Measurements from ENCODE around the gene ZNF526.

The ZNF526 gene

GRCh38 chr19:42196011-42197001 lies 23.8 kb upstream of the ZNF526 start:
- no peak for DNase-seq

GRCh38 chr19:42197375-42197817 lies 22.7 kb upstream of the ZNF526 start:
- DNase-seq, result no peak

DNA sequence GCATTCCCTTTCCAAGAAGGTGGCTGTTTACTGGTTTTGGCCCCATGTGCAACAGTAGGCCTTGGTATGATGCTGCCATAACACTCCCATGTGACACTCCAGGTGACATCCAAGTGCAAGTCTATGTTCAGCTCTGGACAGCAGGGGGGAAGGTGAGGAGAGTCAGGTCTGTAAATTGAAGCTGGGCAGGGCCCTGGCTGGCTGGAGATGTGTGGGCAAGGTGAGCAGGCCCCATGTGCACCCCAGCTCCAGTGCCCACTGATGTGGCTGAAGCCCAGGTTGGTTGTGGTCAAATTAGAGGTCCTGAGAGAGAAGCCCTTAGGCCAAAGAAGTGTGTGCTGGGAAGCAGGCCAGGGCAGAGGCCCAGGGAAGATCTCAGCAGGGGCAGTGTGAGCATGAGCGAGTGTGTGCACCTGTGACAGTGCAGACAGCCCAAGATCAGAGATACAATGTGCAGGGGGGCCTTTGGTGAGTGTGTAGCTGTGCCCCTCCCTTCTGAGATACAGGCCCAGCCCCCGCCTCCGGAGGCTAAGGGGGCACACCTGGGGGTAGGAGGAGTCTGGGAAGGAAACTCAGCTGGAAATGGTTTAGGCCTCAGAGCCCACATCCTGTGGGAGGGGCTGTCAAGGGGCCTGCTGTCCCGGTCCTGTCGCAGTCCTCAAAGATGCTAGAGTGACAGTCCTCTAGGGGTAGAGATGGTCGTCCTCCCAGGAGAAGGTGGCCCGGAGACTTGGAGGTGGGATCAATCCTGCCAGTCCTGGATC lies 21.3 kb upstream of the ZNF526 start:
- peak; percentile 38 for DNase-seq

GRCh38 chr19:42199440-42200115 lies 20.5 kb upstream of the ZNF526 start:
- DNase-seq, result peak; percentile 50

DNA sequence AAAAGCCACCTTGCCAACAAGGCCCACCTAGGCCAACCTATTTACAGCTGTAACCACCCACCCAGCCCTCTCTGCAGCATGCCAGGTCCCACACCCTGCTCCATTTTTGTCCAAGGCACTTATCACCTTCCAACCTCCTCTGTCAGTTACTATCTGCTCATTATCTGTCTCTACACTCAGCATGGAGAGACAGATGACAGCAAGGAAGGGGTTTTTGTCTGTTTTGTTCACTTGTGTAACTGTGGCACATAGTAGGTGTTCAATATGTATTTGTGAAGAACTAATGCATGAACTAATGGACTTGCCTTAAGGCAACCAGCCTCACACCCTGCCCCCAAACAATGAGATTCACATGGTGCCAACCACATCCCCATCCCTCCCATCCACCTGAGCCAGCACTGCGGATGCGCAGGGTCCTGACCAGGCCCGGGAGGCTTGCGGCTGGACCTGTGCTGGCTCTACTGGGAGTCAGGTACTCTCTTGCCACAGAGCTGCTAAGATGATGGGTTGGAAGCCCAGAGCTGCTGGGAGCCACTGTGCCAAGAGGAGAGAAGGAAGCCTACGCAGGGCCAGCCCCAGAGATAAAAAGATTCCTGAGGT lies 19.9 kb upstream of the ZNF526 start:
- no peak for DNase-seq

DNA sequence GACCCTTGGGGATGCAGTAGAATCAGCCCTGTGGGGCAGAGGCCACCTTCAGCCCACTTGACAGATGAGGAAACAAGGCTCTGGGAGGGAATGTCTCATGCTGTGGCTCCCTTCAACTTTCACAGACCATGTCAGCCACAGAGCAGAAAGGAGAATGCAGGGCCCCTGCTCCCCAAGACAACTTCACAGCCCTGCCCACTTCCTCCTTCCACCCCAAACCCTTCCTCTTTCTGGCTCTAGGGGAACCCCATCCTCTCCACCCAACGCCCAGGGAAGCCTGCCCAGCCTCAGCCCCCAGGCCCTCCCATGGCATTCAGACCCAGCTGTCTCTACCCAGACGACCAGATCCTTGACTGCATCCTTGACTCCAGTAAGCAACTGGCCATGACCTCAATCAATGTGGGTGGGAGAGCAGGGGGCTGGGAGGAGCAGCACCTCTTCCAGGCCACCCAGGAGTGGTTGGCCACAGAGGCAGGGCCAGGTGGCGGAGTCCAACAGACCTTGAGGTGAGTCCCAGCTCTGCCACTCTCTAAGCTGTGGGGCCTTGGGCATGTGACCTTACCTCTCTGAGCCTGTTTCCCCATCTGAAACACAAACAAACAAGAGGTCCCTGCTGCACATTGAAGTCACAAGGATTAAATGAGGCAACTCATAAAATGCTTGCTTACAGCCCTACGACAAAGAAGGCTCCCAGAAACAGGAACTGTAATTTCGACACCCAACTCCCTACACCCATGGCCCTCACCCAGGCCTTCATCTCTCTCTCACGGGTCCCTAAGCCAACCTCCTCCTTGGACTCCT lies 18.4 kb upstream of the ZNF526 start:
- DNase-seq, result peak; percentile 52

DNA sequence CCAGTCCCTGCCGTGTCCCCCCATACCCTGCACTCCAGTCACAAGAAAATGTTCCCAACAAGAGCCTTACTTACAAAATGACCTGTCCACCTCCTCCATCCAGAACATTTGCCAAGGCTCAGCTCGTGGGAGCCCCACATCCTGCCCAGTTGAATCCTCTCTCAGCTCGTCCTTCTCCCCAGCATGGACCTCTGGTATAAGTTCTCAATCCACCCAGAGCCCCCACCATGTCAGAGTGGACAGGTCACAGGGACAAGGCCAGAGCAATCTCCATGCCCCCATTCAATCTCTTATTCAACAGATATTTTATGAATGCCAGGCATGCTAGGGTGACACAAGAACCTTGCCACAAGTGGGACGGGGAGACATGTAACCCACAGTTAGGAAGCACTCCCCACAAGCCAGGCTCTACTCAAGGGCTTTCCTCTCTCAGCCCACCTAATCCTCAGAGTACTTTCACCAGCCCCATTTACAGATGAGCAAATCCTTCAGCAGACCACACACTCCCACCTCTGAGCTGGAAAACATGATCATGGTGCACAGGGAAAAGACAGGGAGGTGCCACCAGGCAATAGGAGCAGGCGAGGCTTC lies 17.7 kb upstream of the ZNF526 start:
- no peak for DNase-seq

- DNase-seq, result no peak
Observed at GRCh38 chr19:42203700-42204099, 16.4 kb upstream of the ZNF526 start.

DNA sequence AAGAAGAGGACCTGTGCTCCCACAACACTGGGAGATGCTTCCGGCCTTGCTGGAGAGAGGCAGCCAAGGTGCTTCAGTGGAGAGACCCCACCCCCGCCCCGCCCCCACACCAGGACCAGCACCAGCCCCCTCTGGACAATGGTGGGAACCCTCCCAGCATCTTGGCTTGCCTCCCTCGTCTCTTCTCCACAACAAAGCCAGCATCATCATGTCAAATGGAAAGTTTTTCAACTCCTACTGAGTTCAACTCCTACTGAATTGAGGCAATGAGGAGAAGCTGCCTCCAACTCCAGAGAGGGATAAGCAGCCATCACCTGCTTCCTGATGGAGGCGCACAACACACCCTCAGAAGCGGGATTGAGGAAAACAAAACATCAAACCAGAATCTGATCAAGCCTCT lies 15.4 kb upstream of the ZNF526 start:
- no peak for DNase-seq

DNA sequence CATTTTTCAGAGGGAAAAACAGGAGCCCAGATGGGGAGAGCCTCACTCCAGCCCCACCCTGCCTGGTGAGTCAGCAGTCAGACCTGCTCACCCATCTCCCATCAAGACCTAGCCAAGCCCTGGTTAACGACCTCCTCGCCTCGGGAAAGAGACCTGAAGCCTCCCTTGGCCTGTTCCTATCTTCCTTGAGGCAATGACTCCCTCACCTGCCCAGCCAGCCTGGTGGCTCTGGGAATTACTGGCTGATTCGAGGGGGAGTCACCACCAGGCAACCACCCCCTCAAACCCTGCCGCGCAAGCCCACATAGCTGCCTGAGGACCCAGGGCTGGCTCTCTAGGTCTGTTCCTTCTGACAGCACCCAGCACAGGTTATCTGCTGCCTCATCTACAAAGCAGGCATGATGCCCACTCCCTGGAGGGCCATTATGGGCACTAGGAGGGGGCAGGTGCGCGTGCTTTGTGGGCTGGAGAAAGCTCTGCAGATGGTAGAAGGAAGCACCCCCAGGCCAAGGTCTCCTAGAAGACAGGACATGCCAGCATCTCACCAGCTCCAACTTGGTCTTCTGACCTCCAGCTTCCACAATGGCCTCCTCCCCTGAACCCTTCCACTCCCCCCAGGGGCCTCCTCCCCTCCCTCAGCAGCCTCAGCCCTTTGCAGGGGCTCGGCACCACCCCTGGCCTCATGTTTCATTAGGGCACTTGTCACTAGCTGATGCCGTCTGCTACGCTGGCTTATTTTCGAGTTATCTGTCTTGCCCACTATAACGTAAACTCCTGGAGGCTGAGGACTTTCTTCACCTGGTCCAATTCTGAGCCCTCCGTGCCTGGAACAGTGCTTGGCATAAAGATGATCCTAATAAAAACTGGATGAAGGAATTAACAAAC lies 13.0 kb upstream of the ZNF526 start:
- no peak for DNase-seq

- no peak for DNase-seq
Observed at GRCh38 chr19:42207767-42208271, 12.3 kb upstream of the ZNF526 start.

DNA sequence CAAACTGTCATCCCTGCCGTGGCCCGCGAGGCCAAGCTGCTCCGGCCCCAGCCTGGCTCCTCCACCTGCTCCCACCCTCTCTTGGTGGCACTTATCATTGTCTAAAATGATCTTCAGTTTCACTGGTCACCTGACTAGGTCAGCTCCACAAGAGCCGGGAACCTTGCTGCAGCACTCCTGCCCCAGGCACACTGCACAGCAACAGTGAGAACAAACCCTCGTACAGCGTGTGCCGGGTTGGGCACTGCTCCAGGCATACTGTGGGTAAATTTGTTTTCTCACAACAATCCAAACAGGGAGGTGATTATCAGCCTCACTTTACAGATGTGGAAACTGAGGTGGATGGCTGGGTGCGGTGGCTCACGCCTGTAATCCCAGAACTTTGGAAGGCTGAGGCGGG lies 11.5 kb upstream of the ZNF526 start:
- no peak for DNase-seq

- DNase-seq, result no peak
Observed at GRCh38 chr19:42212886-42213285, 7.2 kb upstream of the ZNF526 start.

DNA sequence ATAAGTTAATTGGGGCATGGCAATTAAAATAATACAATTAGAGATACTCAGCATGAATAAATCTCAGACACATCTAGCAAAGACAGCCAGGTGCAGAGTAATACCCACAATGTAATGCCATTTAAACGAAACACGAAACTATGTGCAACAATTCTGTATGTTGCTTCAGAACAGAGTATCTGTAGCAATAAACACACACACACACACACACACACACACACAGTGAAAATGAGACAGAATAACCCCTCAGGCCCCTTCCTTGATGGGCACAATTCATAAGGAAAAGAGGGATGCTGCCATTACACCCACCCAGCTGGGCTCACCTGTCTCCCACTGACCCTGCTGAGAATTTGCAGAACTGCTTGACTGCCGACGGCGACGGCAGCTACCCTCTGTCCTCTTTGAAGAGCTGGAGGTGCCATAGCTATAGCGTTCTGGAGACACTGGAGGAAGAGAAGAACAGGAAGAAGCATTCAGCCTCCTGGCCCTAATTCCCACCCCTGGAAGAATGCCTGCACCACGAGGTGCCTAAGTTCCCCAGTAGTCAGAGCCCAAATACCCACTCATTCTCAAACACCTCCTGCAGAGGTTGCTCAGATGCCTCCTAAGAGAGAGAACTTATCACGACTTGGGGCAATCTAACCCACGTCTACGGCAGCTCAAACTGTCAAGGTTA lies 5.2 kb upstream of the ZNF526 start:
- DNase-seq, result peak; percentile 15

GRCh38 chr19:42216653-42217519 lies 3.2 kb upstream of the ZNF526 start:
- DNase-seq, result peak; percentile 59

DNA sequence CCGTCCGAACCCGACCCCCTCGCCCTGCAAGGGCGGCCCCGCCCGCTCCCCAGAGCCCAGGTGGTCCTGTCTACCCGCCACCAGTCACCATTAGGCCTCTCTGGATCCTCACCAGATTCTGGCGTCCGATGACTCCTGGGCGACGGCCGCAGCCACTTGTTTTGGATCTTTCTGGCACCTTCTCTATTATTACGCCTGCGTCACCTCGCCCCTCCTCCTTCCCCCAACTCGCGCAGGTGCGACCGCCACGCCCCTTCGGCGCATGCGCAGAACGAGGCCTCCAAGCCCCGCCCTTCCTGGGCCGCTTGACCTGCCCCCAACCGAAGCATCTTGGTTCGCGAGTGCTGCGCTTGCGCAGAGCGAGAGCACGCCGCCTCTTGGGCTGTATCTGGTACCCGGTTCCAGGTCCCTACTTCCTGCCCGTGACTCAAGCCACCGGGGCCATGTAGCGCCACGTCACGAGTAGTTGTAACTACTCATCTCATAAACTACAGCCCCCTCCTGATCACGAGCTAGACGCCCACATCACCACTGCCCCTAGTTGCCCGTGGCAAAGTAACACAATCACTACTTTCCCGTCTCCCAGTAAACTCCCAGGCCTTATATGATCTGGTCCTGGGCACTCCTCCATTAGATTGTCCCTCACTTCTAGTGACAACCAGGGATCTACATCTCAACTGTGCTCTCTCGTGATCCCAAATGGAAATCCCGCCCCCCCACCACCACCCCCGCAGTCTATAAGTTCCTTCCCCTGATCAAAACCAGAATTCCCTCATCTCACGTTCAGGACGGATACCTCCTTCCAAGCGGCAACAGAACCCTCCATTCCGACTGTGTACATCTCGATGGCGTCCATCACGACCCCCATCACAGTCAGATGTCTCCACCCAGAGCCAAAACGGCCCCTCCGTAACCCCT lies 2.3 kb upstream of the ZNF526 start, which contains the start of gene DEDD2:
TSS of gene DEDD2 (minus strand) at position 158 of the 918 bp plus-strand sequence. CDS start 670 bp downstream, outside the sequence.
- DNase-seq, result peak; percentile 98

- DNase-seq, result no peak
Observed at GRCh38 chr19:42220751-42221097, 612 bp downstream of the ZNF526 start.
